Breast epithelium (tissue), 4 donors: ENCODE data around the gene MGP. TPM values are rescaled to one million over a fixed set of nuclear protein-coding genes. Genes with fewer than 3 reads are reported as not detected.

Source experiments
- DNase-seq, 2 donors: peaks; one replicate each; pipeline ENCODE4 v3.0.0-alpha.2; 2019; ENCODE audit warnings: low spot score in 2 of 2
- H3K27ac ChIP-seq, 2 donors: fragments of 200-600 bp; sonication (generic) in 1 of 2; one replicate each; pipeline ENCODE4 v1.5.1; 2016 to 2019; ENCODE audit warnings: mild to moderate bottlenecking in 1 of 2
- H3K27me3 ChIP-seq, 2 donors: fragments of 200-600 bp; sonication (generic) in 1 of 2; one replicate each; pipeline versions ENCODE4 v1.5.1 to v1.6.0; 2017 to 2019; ENCODE audit warnings: control low read depth in 1 of 2, mild to moderate bottlenecking in 1 of 2
- H3K36me3 ChIP-seq: fragments of 200-600 bp; one replicate; pipeline ENCODE4 v1.5.1; 2019
- H3K4me1 ChIP-seq, 2 donors: fragments of 200-600 bp; sonication (generic); one replicate each; pipeline ENCODE4 v1.5.1; 2016 to 2019; ENCODE audit warnings: control low read depth in 1 of 2
- H3K4me3 ChIP-seq, 3 donors: fragments of 200-600 bp; sonication (generic); 1 replicate in 2 of 3; 2 replicates in 1 of 3; pipeline ENCODE4 v1.5.1; 2016 to 2019; ENCODE audit warnings: mild to moderate bottlenecking in 3 of 3, moderate library complexity in 2 of 3
- H3K9me3 ChIP-seq, 2 donors: fragments of 200-600 bp; sonication (generic) in 1 of 2; one replicate each; pipeline ENCODE4 v1.5.1; 2016 to 2019; ENCODE audit warnings: control low read depth in 1 of 2
- POLR2A ChIP-seq: fragments of 450-650 bp; IDR thresholded peaks from one replicate; pipeline ENCODE4 v1.6.1; 2016; ENCODE audit warnings: antibody characterized with exemption, mild to moderate bottlenecking, moderate library complexity
- POLR2AphosphoS5 ChIP-seq, 3 donors: sonication (generic); formaldehyde crosslinking; IDR thresholded peaks; one replicate each; pipeline ENCODE4 v1.6.1; 2017; ENCODE audit warnings: antibody characterized with exemption in 3 of 3
- intact Hi-C: fragments of 100-400 bp; cut with DNase I; formaldehyde crosslinking; loops from one replicate; pipeline ENCODE4 v1.15.1; 2023; ENCODE audit warnings: low total_unique reads
- total RNA-seq, 3 donors: library from RNA; depleted of rRNA; stranded (reverse); fragments of >200 nt; gene quantifications; one replicate each; pipeline ENCODE4 v1.1.0, GENCODE V29; 2016
- TF ChIP-seq, protein P1 (sequence below), 3 donors: fragments of 450-650 bp; IDR thresholded peaks; one replicate each; pipeline ENCODE4 v1.5.1; 2016 to 2017; ENCODE audit warnings: antibody characterized with exemption in 3 of 3, mild to moderate bottlenecking in 3 of 3, moderate library complexity in 3 of 3

Gene MGP
- total RNA-seq, 3 donors from 2014 or later: 330 to 5,040 (median 1,381) TPM

DNA sequence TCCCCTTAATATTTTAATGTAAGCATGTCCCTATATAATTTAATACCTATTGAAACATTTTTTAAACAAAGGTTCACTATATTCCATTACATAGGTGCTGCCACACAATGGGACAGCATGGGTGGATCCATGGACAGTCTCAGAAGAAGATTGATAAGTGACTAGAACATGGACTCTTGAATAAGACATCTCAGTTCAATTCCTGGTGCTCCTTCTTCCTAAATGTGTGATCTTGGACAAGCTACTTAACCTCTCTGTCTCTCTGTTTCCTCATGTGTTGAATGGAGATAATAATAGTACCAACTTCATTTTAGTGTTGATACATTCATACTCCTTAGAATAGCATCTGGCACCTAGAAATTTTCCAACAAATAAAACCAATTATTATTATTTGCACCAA is 41.3 kb downstream of the MGP start:
- Histone ChIP-seq H3K27me3 (no peaks in the 10 kb centered on the region), H3K4me3 (no peak overlapping the region), H3K9me3 (no peaks in the 10 kb centered on the region), H3K4me1 (peaks cover 0 to 12% of the 10 kb centered on the region in 2 donors), H3K36me3 (no peaks in the 10 kb centered on the region), H3K27ac (no peak overlapping the region)
- no peak for DNase-seq
- TF ChIP-seq POLR2AphosphoS5 (IDR thresholded peaks at IDR 0.05) (no peak), POLR2A (no peak)
- TF ChIP-seq, protein P1, sequence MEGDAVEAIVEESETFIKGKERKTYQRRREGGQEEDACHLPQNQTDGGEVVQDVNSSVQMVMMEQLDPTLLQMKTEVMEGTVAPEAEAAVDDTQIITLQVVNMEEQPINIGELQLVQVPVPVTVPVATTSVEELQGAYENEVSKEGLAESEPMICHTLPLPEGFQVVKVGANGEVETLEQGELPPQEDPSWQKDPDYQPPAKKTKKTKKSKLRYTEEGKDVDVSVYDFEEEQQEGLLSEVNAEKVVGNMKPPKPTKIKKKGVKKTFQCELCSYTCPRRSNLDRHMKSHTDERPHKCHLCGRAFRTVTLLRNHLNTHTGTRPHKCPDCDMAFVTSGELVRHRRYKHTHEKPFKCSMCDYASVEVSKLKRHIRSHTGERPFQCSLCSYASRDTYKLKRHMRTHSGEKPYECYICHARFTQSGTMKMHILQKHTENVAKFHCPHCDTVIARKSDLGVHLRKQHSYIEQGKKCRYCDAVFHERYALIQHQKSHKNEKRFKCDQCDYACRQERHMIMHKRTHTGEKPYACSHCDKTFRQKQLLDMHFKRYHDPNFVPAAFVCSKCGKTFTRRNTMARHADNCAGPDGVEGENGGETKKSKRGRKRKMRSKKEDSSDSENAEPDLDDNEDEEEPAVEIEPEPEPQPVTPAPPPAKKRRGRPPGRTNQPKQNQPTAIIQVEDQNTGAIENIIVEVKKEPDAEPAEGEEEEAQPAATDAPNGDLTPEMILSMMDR (IDR thresholded peaks at IDR 0.05): no peak
- intact Hi-C loops: loop anchor here (2.0 kb wide), 2 partner anchors 148 to 156 kb away; no protein-coding TSS in a partner anchor

DNA sequence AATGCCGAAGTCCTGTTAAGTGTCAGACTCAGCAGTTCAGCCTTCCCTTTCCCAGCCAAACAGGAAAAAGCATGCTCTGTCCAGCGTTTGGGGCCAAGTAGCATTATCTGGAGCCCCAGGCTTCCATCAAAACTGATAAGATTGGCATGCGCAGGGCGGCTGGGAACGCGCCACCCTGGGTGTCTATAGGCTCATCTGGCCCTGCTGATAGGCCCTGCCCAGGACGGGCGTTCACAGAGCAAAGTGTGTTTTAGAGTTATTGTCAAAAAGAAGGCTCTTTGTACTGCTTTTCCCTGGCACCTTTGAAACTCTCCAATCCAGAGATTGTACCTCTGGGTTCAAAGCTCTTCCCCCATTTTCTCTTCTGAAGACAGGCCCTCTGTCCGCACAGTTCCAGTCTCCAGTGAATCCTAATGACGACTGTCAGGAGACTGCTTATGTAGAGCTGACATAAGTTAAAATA is 42.2 kb downstream of the MGP start, which contains the start of gene ART4:
Gene ART4 (minus strand): TSS at position 102 of the 463 bp plus-strand sequence. CDS start 413 bp downstream, outside the sequence.
- TF ChIP-seq POLR2A (no peak), POLR2AphosphoS5 (IDR thresholded peaks at IDR 0.05) (no peak)
- TF ChIP-seq, protein P1 (IDR thresholded peaks at IDR 0.05): no peak
- intact Hi-C loops: no loop called here
- Histone ChIP-seq H3K36me3 (no peaks in the 10 kb centered on the region), H3K27me3 (no peaks in the 10 kb centered on the region), H3K27ac (peak within 1 kb of the TSS; percentile 62 to 64), H3K4me3 (peak within 1 kb of the TSS in 1 of 3 donors; percentile 7), H3K9me3 (no peaks in the 10 kb centered on the region), H3K4me1 (peaks cover 0 to 12% of the 10 kb centered on the region in 2 donors)
- no peak for DNase-seq

GRCh38 chr12:14842315-14842714 is 43.3 kb downstream of the MGP start:
- peaks cover 0 to 12% of the 10 kb centered on the region in 2 donors for H3K4me1 ChIP-seq
- no peak overlapping the region for H3K4me3 ChIP-seq
- TF ChIP-seq, protein P1 (IDR thresholded peaks at IDR 0.05): no peak
- no peak for TF ChIP-seq POLR2A
- TF ChIP-seq POLR2AphosphoS5 (IDR thresholded peaks at IDR 0.05): no peak
- no peak for DNase-seq
- peak overlapping the region; percentile 62 to 64 for H3K27ac ChIP-seq
- no peaks in the 10 kb centered on the region for H3K27me3 ChIP-seq
- no peaks in the 10 kb centered on the region for H3K9me3 ChIP-seq
- no peaks in the 10 kb centered on the region for H3K36me3 ChIP-seq
- intact Hi-C loops: no loop called here

DNA sequence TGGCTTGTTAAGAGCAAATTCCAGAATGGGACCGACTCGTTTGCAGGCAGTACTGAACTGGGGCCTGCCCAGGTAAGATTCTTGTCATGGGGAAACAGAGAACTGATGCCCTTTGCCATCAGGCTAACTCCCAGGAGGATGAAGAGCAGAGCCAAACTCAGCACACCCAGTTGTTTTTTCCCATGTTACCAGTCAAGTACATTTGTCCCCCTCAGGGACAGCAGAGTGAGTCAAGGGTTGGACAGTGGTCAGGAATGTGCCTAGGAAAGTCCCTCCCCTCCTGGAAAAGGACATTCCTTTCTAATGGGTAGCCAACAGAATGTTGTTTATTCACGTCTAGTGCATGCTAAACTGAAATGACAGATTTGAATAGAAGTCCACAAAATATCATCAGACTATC is 43.9 kb downstream of the MGP start:
- no peaks in the 10 kb centered on the region for H3K36me3 ChIP-seq
- peak in 1 of 2 donors; percentile 69 for DNase-seq
- H3K27me3 ChIP-seq: no peaks in the 10 kb centered on the region
- intact Hi-C loops: no loop called here
- H3K9me3 ChIP-seq: no peaks in the 10 kb centered on the region
- TF ChIP-seq, protein P1 (IDR thresholded peaks at IDR 0.05): no peak
- no peak for TF ChIP-seq POLR2A
- peak in 1 of 3 donors; percentile 80 for TF ChIP-seq POLR2AphosphoS5 (IDR thresholded peaks at IDR 0.05)
- H3K27ac ChIP-seq: peak overlapping the region; percentile 62 to 64
- H3K4me1 ChIP-seq: peaks cover 0 to 12% of the 10 kb centered on the region in 2 donors
- H3K4me3 ChIP-seq: no peak overlapping the region

- TF ChIP-seq POLR2A: no peak
- no peaks in the 10 kb centered on the region for H3K27me3 ChIP-seq
- intact Hi-C loops: no loop called here
- H3K4me3 ChIP-seq: no peak overlapping the region
- H3K36me3 ChIP-seq: no peaks in the 10 kb centered on the region
- DNase-seq: no peak
- H3K9me3 ChIP-seq: no peaks in the 10 kb centered on the region
- H3K27ac ChIP-seq: no peak overlapping the region
- peaks cover 0 to 6% of the 10 kb centered on the region in 2 donors for H3K4me1 ChIP-seq
These were observed 45.0 kb downstream of the MGP start for GRCh38 chr12:14840616-14841015.
